Endodermal cell (in vitro differentiated cells): ENCODE results near the gene RUSC2. TPM values are rescaled to one million over a fixed set of nuclear protein-coding genes. Genes with fewer than 3 reads are reported as not detected.

Experiments used
- DNase-seq: peaks from one replicate; pipeline ENCODE4 v3.0.0-alpha.2; 2017
- H3K27ac ChIP-seq: 2 replicates; pipeline ENCODE4 v1.5.1; 2013; ENCODE audit warnings: mild to moderate bottlenecking, low read depth, low read length, moderate library complexity
- H3K27me3 ChIP-seq: 2 replicates; pipeline ENCODE4 v1.6.1; 2013; ENCODE audit warnings: mild to moderate bottlenecking, low read length, moderate library complexity; ENCODE audit not compliant: insufficient read depth, control insufficient read depth, poor library complexity, severe bottlenecking
- H3K36me3 ChIP-seq: 2 replicates; pipeline ENCODE4 v1.7.0; 2013; ENCODE audit warnings: mild to moderate bottlenecking, low read length, moderate library complexity; ENCODE audit not compliant: control insufficient read depth, insufficient read depth
- H3K4me1 ChIP-seq: one replicate; pipeline ENCODE4 v1.7.0; 2013; ENCODE audit warnings: low read length; ENCODE audit not compliant: control insufficient read depth, insufficient read depth
- H3K4me3 ChIP-seq: 2 replicates; pipeline ENCODE4 v1.5.1; 2013; ENCODE audit warnings: mild to moderate bottlenecking, low read length, moderate library complexity
- H3K9ac ChIP-seq: 2 replicates; pipeline ENCODE4 v1.6.1; 2013; ENCODE audit warnings: mild to moderate bottlenecking, low read length, moderate library complexity; ENCODE audit not compliant: poor library complexity, severe bottlenecking; ENCODE audit errors: extremely low read depth
- H3K9me3 ChIP-seq: 2 replicates; pipeline ENCODE4 v1.6.1; 2013; ENCODE audit warnings: mild to moderate bottlenecking, low read length, moderate library complexity; ENCODE audit not compliant: control insufficient read depth
- H3K27ac Mint-ChIP-seq: 2 replicates; pipeline ENCODE4 v1.8.0; 2020; ENCODE audit warnings: mixed read lengths
- H3K27me3 Mint-ChIP-seq: 2 replicates; pipeline ENCODE4 v1.8.0; 2021; ENCODE audit warnings: mild to moderate bottlenecking, mixed read lengths; ENCODE audit not compliant: insufficient read depth
- H3K36me3 Mint-ChIP-seq: 2 replicates; pipeline ENCODE4 v1.8.0; 2020; ENCODE audit warnings: low read depth, mixed read lengths
- H3K4me1 Mint-ChIP-seq: 2 replicates; pipeline ENCODE4 v1.8.0; 2020; ENCODE audit warnings: mixed read lengths
- H3K4me3 Mint-ChIP-seq: 2 replicates; pipeline ENCODE4 v1.8.0; 2020; ENCODE audit warnings: mild to moderate bottlenecking, moderate library complexity, mixed read lengths
- H3K9me3 Mint-ChIP-seq: 2 replicates; pipeline ENCODE4 v1.8.0; 2020; ENCODE audit warnings: mild to moderate bottlenecking, mixed read lengths
- CTCF ChIP-seq: fragments of 200-600 bp; sonication (generic); conservative IDR thresholded peaks from 2 replicates; pipeline ENCODE4 v1.5.0; 2021; ENCODE audit warnings: antibody characterized with exemption, mild to moderate bottlenecking
- WGBS, 2 experiments: methylation state at CpG; one replicate each; pipeline versions ENCODE4 v1.1.5 to v1.1.7; 2013; ENCODE audit warnings: missing lambda C conversion rate in 2 of 2, mixed read lengths in 1 of 2; ENCODE audit not compliant: insufficient coverage in 1 of 2, insufficient read length in 1 of 2; 5-methylcytosine and 5-hydroxymethylcytosine counted together
- long read RNA-seq, 4 experiments: library from polyadenylated mRNA in 2 of 4; library from RNA in 1 of 4; library from capped mRNA in 1 of 4; stranded (forward) in 3 of 4; unstranded in 1 of 4; transcript quantifications; one replicate each; pipeline ENCODE4 v2.0.0, GENCODE V29; 2020 to 2021; ENCODE audit warnings: inconsistent platforms in 1 of 4
- polyA plus RNA-seq, 2 experiments: library from polyadenylated mRNA; stranded (reverse); fragments of 50-300 nt; gene quantifications; one replicate each; pipeline ENCODE4 v1.2.3, GENCODE V29; 2013
- total RNA-seq, 2 donors: library from RNA; stranded (reverse); fragmentation: NEBNext Ultra II Directional in 1 of 2; extraction: Animal tissue kit (Norgen Biotek cat#: 25700) in 1 of 2; gene quantifications; 2 replicates in 1 of 2; 3 replicates in 1 of 2; pipeline ENCODE4 v1.2.1, GENCODE V29; 2021

RUSC2 gene, protein sequence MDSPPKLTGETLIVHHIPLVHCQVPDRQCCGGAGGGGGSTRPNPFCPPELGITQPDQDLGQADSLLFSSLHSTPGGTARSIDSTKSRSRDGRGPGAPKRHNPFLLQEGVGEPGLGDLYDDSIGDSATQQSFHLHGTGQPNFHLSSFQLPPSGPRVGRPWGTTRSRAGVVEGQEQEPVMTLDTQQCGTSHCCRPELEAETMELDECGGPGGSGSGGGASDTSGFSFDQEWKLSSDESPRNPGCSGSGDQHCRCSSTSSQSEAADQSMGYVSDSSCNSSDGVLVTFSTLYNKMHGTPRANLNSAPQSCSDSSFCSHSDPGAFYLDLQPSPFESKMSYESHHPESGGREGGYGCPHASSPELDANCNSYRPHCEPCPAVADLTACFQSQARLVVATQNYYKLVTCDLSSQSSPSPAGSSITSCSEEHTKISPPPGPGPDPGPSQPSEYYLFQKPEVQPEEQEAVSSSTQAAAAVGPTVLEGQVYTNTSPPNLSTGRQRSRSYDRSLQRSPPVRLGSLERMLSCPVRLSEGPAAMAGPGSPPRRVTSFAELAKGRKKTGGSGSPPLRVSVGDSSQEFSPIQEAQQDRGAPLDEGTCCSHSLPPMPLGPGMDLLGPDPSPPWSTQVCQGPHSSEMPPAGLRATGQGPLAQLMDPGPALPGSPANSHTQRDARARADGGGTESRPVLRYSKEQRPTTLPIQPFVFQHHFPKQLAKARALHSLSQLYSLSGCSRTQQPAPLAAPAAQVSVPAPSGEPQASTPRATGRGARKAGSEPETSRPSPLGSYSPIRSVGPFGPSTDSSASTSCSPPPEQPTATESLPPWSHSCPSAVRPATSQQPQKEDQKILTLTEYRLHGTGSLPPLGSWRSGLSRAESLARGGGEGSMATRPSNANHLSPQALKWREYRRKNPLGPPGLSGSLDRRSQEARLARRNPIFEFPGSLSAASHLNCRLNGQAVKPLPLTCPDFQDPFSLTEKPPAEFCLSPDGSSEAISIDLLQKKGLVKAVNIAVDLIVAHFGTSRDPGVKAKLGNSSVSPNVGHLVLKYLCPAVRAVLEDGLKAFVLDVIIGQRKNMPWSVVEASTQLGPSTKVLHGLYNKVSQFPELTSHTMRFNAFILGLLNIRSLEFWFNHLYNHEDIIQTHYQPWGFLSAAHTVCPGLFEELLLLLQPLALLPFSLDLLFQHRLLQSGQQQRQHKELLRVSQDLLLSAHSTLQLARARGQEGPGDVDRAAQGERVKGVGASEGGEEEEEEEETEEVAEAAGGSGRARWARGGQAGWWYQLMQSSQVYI (N-terminal part only)
- total RNA-seq: 10 to 100 TPM; 17.2 to 21.0 TPM
- polyA plus RNA-seq (2013, experiment 1 of 2): 16.3 TPM
- polyA plus RNA-seq (2013, experiment 2 of 2): 15.9 TPM
- long read RNA-seq, experiment 1, partial matches to known transcripts: 2 of 3 reads
- long read RNA-seq, experiment 1, other reads (novel, unspliced or antisense): 1 of 3 reads
- long read RNA-seq, experiment 2, full-length matches to known transcripts: 23 of 34 reads
- long read RNA-seq, experiment 2, partial matches to known transcripts: 7 of 34 reads
- long read RNA-seq, experiment 2, other reads (novel, unspliced or antisense): 4 of 34 reads
- long read RNA-seq, experiment 3, full-length matches to known transcripts: 1 of 7 reads
- long read RNA-seq, experiment 3, partial matches to known transcripts: 5 of 7 reads
- long read RNA-seq, experiment 3, other reads (novel, unspliced or antisense): 1 of 7 reads
- long read RNA-seq, experiment 4: 0 reads

DNA sequence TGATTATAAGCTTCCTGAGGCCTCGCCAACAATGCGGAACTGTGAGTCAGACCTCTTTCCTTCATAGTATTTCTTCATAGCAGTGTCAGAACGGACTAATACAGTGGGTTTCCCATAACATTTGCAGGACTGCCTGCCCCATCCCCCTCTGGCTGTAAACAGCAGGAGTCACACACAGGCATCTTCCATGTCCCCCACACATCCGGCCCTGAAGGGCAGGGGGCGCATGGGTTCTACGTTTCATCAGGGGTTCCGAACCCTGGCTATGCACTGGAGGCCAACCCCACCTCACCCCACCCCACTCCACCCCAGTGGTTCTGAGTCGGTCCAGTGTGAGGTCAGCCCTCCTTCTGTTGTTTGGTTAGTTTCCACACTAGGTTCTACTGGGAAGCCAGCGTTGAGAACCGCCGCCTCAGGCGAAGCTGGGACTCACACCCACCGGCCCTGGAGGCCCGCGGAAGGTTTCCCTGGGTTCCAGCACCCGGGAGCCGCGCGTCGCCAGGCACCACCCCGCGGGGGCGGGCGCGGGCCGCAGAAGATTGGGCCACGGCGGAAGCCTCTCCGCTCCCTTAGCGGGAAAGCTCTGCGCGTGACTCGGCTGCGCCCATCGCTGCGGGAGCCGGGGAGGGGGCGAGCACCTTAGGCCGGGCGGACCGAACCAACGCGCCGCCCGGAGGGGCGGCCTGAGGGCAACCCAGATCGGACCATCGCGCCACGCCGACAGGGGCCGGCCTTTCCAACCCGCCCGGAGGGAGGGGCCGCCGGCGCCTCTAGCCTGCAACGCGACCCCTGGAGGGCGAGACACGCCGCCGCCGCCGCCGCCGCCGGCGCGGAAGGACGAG, at the start of gene RUSC2:
TSS of gene RUSC2 (plus strand) at position 799 of the 842 bp plus-strand sequence. CDS start 56,411 bp downstream, outside the sequence.
- peaks cover 26% of the 10 kb centered on the region for H3K4me1 Mint-ChIP-seq
- DNase-seq: peak; percentile 97
- peak within 1 kb of the TSS; percentile 57 for H3K27ac ChIP-seq
- H3K27me3 Mint-ChIP-seq: no peaks in the 10 kb centered on the region
- H3K4me3 ChIP-seq: peak within 1 kb of the TSS; percentile 83
- 1 to 5% methylated on average over 23 to 71 of the region's 71 CpGs for WGBS, 2 experiments
- no peaks in the 10 kb centered on the region for H3K4me1 ChIP-seq
- peak within 1 kb of the TSS; percentile 95 for H3K27ac Mint-ChIP-seq
- H3K9me3 ChIP-seq: peaks cover 14% of the 10 kb centered on the region
- TF ChIP-seq CTCF: peak; percentile 69
- peaks cover 8% of the 10 kb centered on the region for H3K9me3 Mint-ChIP-seq
- peak within 1 kb of the TSS; percentile 79 for H3K9ac ChIP-seq
- no peaks in the 10 kb centered on the region for H3K27me3 ChIP-seq
- no peaks in the 10 kb centered on the region for H3K36me3 Mint-ChIP-seq
- peak within 1 kb of the TSS; percentile 96 for H3K4me3 Mint-ChIP-seq
- H3K36me3 ChIP-seq: no peaks in the 10 kb centered on the region

- peaks cover 3% of the 10 kb centered on the region for H3K4me1 ChIP-seq
- Mint-ChIP-seq H3K4me3 (no peak overlapping the region), H3K4me1 (peaks cover 17% of the 10 kb centered on the region), H3K9me3 (no peaks in the 10 kb centered on the region), H3K27ac (no peak overlapping the region), H3K36me3 (no peaks in the 10 kb centered on the region), H3K27me3 (peaks cover 27% of the 10 kb centered on the region)
- no peak for DNase-seq
- WGBS, 2 experiments: 94 to 95% methylated on average over 3 of the region's 3 CpGs
- no peak overlapping the region for H3K9ac ChIP-seq
- TF ChIP-seq CTCF: no peak
- no peak overlapping the region for H3K4me3 ChIP-seq
- no peak overlapping the region for H3K27ac ChIP-seq
- H3K9me3 ChIP-seq: no peaks in the 10 kb centered on the region
- peaks cover 12% of the 10 kb centered on the region for H3K27me3 ChIP-seq
- H3K36me3 ChIP-seq: no peaks in the 10 kb centered on the region
These were observed 43.9 kb upstream of the RUSC2 start for GRCh38 chr9:35446012-35446411.
